Measurements from ENCODE around the gene ITPK1.

Gene ITPK1

DNA sequence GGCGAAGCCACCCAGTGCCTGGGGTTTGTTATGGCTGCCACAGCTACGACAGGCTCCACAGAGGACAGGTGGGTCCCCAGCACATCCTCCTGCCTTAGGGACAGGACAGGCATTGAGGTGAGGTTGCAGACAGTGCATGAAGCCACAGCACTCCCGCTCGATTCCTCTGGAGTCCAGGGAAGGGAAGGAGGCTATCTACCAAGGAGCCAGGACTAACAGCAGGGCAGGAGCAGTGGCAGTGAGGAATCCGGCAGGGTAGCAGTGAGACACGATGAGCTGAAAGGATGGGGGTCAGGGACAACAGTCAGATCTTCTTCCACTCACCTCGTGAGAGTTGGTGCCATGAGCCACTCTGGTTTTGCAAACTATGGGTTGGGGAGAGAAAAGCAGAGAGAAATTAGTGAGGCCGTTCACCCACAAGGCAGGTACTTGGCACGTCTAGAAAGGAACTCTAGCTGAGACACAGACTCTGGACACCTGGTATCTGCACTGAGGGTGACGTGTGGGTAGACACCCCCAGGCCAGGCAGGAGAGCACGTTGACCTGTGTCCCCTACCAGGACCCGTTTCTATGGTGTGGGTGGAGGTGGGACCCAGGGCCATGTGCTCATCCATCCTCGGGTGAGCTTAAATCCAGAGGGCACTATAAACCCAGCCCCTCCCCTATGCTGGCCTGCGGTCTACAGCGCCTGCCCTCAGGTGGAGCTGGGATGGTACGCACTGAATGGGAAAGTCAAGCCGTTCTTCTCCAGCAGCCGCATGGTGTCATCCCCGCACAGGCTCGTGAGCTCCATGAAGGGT, 153.5 kb downstream of the ITPK1 start:
- H3K4me1 ChIP-seq (ENCODE audit: insufficient read depth, low read length): peaks cover 26% of the 10 kb centered on the region
- no peaks in the 10 kb centered on the region for H3K9me3 ChIP-seq (ENCODE audit: low read length)
- H3K36me3 ChIP-seq (ENCODE audit: insufficient read depth, low read length): peaks cover 33% of the 10 kb centered on the region
- no peak overlapping the region for H3K9ac ChIP-seq (ENCODE audit: low read length)
- no peak overlapping the region for H3K27ac ChIP-seq (ENCODE audit: low read depth, low read length)
- H3K4me3 ChIP-seq (ENCODE audit: low read depth in 1 of 2, low read length in 2 of 2): no peak overlapping the region
- no peaks in the 10 kb centered on the region for H3K27me3 ChIP-seq (ENCODE audit: control insufficient read depth in 1 of 2, insufficient read depth in 2 of 2, low read length in 2 of 2)

DNA sequence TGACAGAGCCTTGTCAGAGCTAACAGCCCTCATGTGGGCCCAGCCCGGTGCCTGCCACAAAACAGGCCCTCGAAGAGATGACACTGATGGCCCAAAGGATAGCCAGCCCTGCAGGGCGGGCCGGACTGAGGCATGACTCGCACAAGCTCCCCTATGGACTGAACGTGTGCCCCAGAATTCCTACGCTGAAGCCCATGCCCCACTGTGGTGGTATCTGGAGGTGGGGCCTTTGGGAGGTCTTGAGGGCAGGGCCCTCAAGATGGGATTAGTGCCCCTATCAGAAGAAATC, 154.2 kb downstream of the ITPK1 start:
- no peaks in the 10 kb centered on the region for H3K9me3 ChIP-seq (ENCODE audit: low read length)
- H3K4me1 ChIP-seq (ENCODE audit: insufficient read depth, low read length): peaks cover 26% of the 10 kb centered on the region
- H3K36me3 ChIP-seq (ENCODE audit: insufficient read depth, low read length): peaks cover 39% of the 10 kb centered on the region
- H3K27ac ChIP-seq (ENCODE audit: low read depth, low read length): no peak overlapping the region
- no peak overlapping the region for H3K9ac ChIP-seq (ENCODE audit: low read length)
- H3K4me3 ChIP-seq (ENCODE audit: low read depth in 1 of 2, low read length in 2 of 2): no peak overlapping the region
- no peaks in the 10 kb centered on the region for H3K27me3 ChIP-seq (ENCODE audit: control insufficient read depth in 1 of 2, insufficient read depth in 2 of 2, low read length in 2 of 2)

GRCh38 chr14:92960706-92961566, 154.8 kb downstream of the ITPK1 start:
- Histone ChIP-seq H3K36me3 (ENCODE audit: insufficient read depth, low read length) (peaks cover 42% of the 10 kb centered on the region), H3K4me1 (ENCODE audit: insufficient read depth, low read length) (peaks cover 26% of the 10 kb centered on the region), H3K9ac (ENCODE audit: low read length) (no peak overlapping the region), H3K27ac (ENCODE audit: low read depth, low read length) (no peak overlapping the region), H3K9me3 (ENCODE audit: low read length) (no peaks in the 10 kb centered on the region), H3K4me3 (ENCODE audit: low read depth in 1 of 2, low read length in 2 of 2) (no peak overlapping the region), H3K27me3 (ENCODE audit: control insufficient read depth in 1 of 2, insufficient read depth in 2 of 2, low read length in 2 of 2) (no peaks in the 10 kb centered on the region)

GRCh38 chr14:92959761-92960680, 155.7 kb downstream of the ITPK1 start:
- Histone ChIP-seq H3K9ac (ENCODE audit: low read length) (no peak overlapping the region), H3K27ac (ENCODE audit: low read depth, low read length) (no peak overlapping the region), H3K4me1 (ENCODE audit: insufficient read depth, low read length) (peaks cover 22% of the 10 kb centered on the region), H3K9me3 (ENCODE audit: low read length) (no peaks in the 10 kb centered on the region), H3K36me3 (ENCODE audit: insufficient read depth, low read length) (peaks cover 49% of the 10 kb centered on the region), H3K27me3 (ENCODE audit: control insufficient read depth in 1 of 2, insufficient read depth in 2 of 2, low read length in 2 of 2) (no peaks in the 10 kb centered on the region), H3K4me3 (ENCODE audit: low read depth in 1 of 2, low read length in 2 of 2) (no peak overlapping the region)

DNA sequence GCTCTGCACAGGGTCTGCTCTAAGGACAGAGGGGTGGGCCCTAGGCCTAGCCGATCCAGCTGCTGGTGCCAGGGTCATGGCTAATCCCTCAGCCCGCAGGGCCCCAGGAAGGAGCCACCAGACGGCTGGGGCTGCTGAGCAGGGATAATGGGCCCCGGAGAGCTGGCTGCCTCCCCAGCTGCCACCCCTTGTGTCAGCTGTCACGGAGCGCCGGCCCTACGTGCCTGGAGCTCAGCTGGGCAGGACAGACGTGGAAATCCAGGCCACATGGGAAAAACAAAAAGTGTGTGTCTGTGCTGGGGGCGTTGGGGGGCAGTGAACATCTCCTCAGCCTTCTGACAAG, 156.6 kb downstream of the ITPK1 start:
- Histone ChIP-seq H3K4me1 (ENCODE audit: insufficient read depth, low read length) (peaks cover 13% of the 10 kb centered on the region), H3K9ac (ENCODE audit: low read length) (no peak overlapping the region), H3K27ac (ENCODE audit: low read depth, low read length) (no peak overlapping the region), H3K9me3 (ENCODE audit: low read length) (no peaks in the 10 kb centered on the region), H3K36me3 (ENCODE audit: insufficient read depth, low read length) (peaks cover 52% of the 10 kb centered on the region), H3K27me3 (ENCODE audit: control insufficient read depth in 1 of 2, insufficient read depth in 2 of 2, low read length in 2 of 2) (no peaks in the 10 kb centered on the region), H3K4me3 (ENCODE audit: low read depth in 1 of 2, low read length in 2 of 2) (no peak overlapping the region)

DNA sequence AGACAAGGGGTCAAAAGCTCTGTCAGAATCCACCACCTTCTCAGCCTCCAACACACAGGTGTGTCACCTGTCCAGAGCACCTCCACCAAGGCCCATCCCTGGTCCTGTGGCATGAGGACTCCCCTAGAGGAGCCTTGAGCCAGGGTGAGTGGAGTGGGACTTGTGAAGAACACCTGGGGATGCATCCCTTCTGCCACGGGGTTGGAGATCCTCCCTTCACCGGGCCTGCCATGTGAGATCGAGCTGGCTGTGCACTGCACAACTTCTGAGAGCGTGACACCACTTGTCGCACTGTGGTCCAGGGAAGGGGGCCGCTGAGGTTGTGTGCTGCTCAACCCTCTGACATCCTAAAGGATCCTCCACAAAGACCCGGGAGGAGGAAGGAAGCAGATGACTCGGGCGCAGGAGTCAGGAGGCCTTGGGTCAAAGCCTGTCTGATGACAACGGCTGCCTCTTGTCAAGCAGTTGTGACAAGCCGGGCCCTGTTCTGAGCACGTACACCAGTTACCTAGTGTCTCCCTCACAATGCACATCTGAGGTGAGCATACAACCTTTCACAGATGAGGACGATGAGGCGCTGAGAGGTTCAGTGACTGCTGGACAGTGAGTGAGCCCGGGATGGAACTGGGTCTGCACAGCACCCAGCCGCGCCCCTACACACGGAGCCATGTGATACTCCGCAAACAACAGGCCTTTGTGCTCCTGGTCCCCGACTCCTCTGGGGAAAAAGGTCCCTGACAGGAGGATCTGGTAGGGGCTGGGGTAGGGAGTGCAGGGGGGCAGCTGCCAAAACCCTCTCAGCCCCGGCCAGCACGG, 157.1 kb downstream of the ITPK1 start:
- no peak overlapping the region for H3K9ac ChIP-seq (ENCODE audit: low read length)
- H3K4me3 ChIP-seq (ENCODE audit: low read depth in 1 of 2, low read length in 2 of 2): no peak overlapping the region
- H3K27ac ChIP-seq (ENCODE audit: low read depth, low read length): no peak overlapping the region
- no peaks in the 10 kb centered on the region for H3K27me3 ChIP-seq (ENCODE audit: control insufficient read depth in 1 of 2, insufficient read depth in 2 of 2, low read length in 2 of 2)
- H3K4me1 ChIP-seq (ENCODE audit: insufficient read depth, low read length): peaks cover 7% of the 10 kb centered on the region
- H3K9me3 ChIP-seq (ENCODE audit: low read length): no peaks in the 10 kb centered on the region
- H3K36me3 ChIP-seq (ENCODE audit: insufficient read depth, low read length): peaks cover 52% of the 10 kb centered on the region

DNA sequence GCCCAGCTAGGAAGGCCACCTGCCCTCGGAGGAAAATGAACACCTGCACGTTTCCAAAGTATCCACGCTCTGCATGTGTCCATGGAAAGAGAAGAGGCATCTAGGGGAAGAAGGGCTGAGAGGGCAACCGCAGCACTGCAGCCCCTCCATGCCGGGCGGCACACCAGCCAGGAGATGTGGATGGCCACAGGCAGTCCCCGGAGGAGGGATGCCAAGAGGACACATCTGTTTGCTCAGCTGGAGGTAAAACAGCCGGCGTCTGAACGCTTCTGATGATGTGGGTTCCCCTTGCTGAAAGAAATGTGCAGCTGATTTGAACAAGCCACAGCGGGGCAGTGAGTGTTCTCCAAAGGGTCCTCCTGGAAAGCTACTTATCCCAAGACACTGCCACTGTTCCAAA, 158.8 kb downstream of the ITPK1 start:
- no peak overlapping the region for H3K4me3 ChIP-seq (ENCODE audit: low read depth in 1 of 2, low read length in 2 of 2)
- H3K4me1 ChIP-seq (ENCODE audit: insufficient read depth, low read length): peaks cover 8% of the 10 kb centered on the region
- H3K27me3 ChIP-seq (ENCODE audit: control insufficient read depth in 1 of 2, insufficient read depth in 2 of 2, low read length in 2 of 2): no peaks in the 10 kb centered on the region
- H3K9me3 ChIP-seq (ENCODE audit: low read length): no peaks in the 10 kb centered on the region
- peaks cover 47% of the 10 kb centered on the region for H3K36me3 ChIP-seq (ENCODE audit: insufficient read depth, low read length)
- H3K9ac ChIP-seq (ENCODE audit: low read length): no peak overlapping the region
- no peak overlapping the region for H3K27ac ChIP-seq (ENCODE audit: low read depth, low read length)

GRCh38 chr14:92955381-92955780, 160.3 kb downstream of the ITPK1 start:
- no peak overlapping the region for H3K4me3 ChIP-seq (ENCODE audit: low read depth in 1 of 2, low read length in 2 of 2)
- H3K9me3 ChIP-seq (ENCODE audit: low read length): no peaks in the 10 kb centered on the region
- no peak overlapping the region for H3K9ac ChIP-seq (ENCODE audit: low read length)
- H3K4me1 ChIP-seq (ENCODE audit: insufficient read depth, low read length): peaks cover 15% of the 10 kb centered on the region
- H3K36me3 ChIP-seq (ENCODE audit: insufficient read depth, low read length): peaks cover 45% of the 10 kb centered on the region
- no peak overlapping the region for H3K27ac ChIP-seq (ENCODE audit: low read depth, low read length)
- H3K27me3 ChIP-seq (ENCODE audit: control insufficient read depth in 1 of 2, insufficient read depth in 2 of 2, low read length in 2 of 2): no peaks in the 10 kb centered on the region

DNA sequence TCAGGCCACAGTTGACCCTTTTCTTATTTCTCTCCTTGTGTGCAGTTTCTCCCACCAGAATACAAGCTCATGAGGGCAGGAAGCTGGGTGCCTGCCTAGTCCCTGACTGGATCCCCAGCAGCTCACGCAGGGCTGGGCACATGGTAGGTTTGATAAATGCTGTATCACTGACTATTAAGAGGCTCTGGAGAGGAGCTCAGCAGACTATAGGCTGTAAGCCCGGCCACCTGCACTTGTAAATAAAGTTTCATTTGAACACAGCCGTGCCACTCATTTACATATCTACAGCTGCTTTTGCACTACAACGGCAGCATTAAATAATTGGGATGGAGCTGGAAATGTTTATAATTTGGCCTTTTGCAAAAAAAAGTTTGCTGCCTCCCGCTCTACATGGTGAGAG, 160.8 kb downstream of the ITPK1 start:
- no peaks in the 10 kb centered on the region for H3K27me3 ChIP-seq (ENCODE audit: control insufficient read depth in 1 of 2, insufficient read depth in 2 of 2, low read length in 2 of 2)
- no peaks in the 10 kb centered on the region for H3K9me3 ChIP-seq (ENCODE audit: low read length)
- H3K9ac ChIP-seq (ENCODE audit: low read length): no peak overlapping the region
- H3K27ac ChIP-seq (ENCODE audit: low read depth, low read length): no peak overlapping the region
- no peak overlapping the region for H3K4me3 ChIP-seq (ENCODE audit: low read depth in 1 of 2, low read length in 2 of 2)
- H3K36me3 ChIP-seq (ENCODE audit: insufficient read depth, low read length): peaks cover 50% of the 10 kb centered on the region
- H3K4me1 ChIP-seq (ENCODE audit: insufficient read depth, low read length): peaks cover 15% of the 10 kb centered on the region

GRCh38 chr14:92953526-92953925, 162.2 kb downstream of the ITPK1 start:
- Histone ChIP-seq H3K36me3 (ENCODE audit: insufficient read depth, low read length) (peaks cover 55% of the 10 kb centered on the region), H3K9me3 (ENCODE audit: low read length) (no peaks in the 10 kb centered on the region), H3K27ac (ENCODE audit: low read depth, low read length) (no peak overlapping the region), H3K4me1 (ENCODE audit: insufficient read depth, low read length) (peaks cover 15% of the 10 kb centered on the region), H3K4me3 (ENCODE audit: low read depth in 1 of 2, low read length in 2 of 2) (no peak overlapping the region), H3K9ac (ENCODE audit: low read length) (no peak overlapping the region), H3K27me3 (ENCODE audit: control insufficient read depth in 1 of 2, insufficient read depth in 2 of 2, low read length in 2 of 2) (no peaks in the 10 kb centered on the region)

Measured in muscle layer of colon (tissue), 2 donors.